GM23248 (cell line): ENCODE results near the gene RAD51C.

ENCODE experiments used
- EZH2 ChIP-seq: fragments of 200-600 bp; sonication (generic); IDR thresholded peaks from 2 replicates; pipeline ENCODE4 v1.6.1; 2018; ENCODE audit warnings: antibody characterized with exemption, mild to moderate bottlenecking; ENCODE audit not compliant: insufficient read depth, poor library complexity, severe bottlenecking
- EZH2phosphoT487 ChIP-seq: fragments of 200-600 bp; sonication (generic); IDR thresholded peaks from 2 replicates; pipeline ENCODE4 v1.6.1; 2018; ENCODE audit warnings: antibody characterized with exemption, moderate library complexity, mild to moderate bottlenecking, low read depth; ENCODE audit not compliant: insufficient read depth

DNA sequence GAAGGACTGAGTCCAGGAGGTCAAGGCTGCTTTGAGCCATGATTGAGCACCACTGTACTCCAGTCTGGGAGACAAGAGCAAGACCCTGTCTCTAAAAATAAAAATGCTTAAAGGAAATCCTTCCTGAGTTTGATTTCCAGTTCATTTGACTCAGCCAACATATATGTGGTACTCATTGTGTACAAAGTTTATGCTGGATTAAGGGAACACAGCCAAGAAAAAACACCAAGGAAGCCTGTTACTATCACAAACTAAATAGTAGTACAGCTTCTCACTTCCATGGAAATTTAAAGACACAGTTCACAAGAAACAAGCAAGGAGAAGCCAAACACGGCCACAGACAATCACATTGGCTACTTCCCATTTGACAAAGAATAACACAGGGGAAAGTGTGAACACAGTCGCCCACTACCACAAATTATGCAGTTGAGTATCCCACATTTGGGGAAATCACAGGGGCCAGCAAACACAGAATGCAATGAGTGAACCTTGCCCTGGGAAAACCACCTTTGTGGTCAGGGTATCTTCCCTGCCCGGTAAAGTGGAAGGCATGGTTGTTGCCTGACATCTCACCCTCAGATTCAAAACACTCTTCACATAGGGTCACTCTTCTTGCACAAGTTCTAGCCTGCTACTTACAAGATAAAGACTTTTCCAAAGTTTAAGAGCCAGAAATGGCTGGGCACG is 15.1 kb upstream of the RAD51C start:
- TF ChIP-seq EZH2: no peak
- no peak for TF ChIP-seq EZH2phosphoT487
